Cortex of kidney (tissue), 1 donor: ENCODE results near the gene GALNT13.
"Not testable (repeated sequence)": the region's sequence is repeated elsewhere in the genome, so short reads cannot be mapped to it uniquely, and the experiment has no call there.

Source experiments
- DNase-seq: peaks from one replicate; lab custom pipeline; 2025; lab: John Stamatoyannopoulos, UW

Gene GALNT13

DNA sequence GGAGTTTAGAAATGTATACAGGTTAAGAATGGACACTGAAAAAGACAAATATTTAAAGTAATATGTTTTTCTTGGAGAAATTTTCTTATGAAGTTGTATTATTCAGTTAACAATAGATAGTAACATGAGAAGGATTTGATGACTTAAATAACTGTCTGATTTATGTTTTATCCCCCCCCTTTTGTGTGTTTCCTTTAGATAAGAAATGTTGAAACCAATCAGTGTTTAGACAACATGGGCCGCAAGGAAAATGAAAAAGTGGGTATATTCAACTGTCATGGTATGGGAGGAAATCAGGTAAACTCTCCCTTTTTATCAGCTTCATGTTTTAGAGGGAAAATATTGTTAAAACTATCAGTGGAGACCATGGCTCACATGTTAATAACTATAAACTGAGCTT, 537.1 kb downstream of the GALNT13 start:
- no peak for DNase-seq

DNA sequence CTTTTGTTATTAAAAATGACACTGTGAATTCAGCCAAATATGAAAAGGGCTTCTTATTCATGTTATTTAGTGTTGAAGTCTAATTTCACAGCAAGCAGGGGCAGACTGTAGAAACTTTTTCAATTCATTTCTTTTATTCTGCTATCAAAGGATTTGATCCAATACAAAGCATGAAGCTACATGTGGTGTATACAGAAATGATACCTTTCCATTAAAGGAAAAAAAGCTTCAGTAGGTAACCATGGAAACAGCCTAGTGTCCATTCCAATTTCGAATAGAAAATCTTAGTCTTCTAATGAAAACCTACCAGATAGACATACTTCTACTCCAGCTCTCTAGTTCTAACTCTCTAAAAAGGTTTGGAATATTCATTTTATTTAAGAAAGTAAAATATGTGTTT, 550.5 kb downstream of the GALNT13 start:
- no peak for DNase-seq

GRCh38 chr2:154425994-154426393, 554.3 kb downstream of the GALNT13 start:
- DNase-seq: no peak

GRCh38 chr2:154427453-154427852, 555.7 kb downstream of the GALNT13 start:
- no peak for DNase-seq

DNA sequence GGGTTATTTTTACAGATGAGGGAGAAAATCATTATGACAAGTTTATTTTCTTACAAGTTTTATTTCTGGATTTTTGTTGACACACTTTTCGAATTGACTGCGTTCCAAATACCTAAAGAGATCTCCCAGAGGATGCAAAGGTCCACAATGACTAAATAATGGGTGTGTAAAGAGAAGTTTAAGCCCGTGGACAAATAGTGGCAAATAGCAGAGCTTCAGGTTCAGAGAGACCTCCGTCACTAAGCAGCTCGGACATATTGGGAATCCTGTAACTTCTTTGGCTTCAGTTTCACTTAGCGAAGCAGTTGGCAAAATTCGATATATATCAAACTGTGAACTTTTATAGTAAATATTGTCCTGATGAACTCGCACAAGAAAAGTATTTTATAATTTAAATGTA, 556.3 kb downstream of the GALNT13 start:
- no peak for DNase-seq

DNA sequence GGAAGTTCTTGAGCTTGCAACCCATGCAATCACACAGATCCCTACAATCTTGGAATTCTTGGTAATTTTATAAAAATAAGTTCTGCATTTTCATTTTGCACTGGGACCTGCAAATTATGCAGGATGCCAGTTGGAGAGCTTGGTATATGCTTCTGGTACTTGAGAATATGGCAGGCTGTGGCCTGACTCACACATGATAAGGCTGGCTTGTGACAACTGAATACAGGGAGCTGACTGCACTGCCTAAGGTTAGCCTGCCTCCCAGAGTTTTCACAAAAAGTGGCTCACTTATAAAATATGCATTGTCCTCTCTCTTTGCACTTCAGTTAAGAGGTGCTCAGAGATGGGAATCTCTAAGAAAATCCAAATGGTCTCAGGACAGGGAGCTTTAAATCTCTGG, 561.3 kb downstream of the GALNT13 start:
- no peak for DNase-seq

DNA sequence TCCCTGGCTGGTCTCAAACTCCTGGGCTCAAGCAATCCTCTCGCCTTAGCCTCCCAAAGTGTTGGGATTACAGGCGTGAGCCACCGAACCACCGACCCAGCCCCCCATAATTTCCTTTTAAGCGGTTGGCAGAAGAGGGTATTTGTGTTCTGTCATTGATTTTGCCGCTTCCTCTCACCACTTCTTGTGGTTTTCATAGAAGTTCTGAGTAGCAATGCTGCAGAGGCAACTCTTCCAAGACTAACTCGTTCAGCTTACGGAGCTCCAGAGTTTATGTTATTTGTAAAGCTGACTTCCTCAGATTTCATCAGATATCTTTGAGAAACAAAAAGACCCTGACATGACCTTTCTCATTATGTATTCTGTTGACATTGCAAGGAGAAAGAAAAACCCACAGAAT, 565.4 kb downstream of the GALNT13 start:
- no peak for DNase-seq

GRCh38 chr2:154439156-154439555, 567.4 kb downstream of the GALNT13 start:
- DNase-seq: no peak

DNA sequence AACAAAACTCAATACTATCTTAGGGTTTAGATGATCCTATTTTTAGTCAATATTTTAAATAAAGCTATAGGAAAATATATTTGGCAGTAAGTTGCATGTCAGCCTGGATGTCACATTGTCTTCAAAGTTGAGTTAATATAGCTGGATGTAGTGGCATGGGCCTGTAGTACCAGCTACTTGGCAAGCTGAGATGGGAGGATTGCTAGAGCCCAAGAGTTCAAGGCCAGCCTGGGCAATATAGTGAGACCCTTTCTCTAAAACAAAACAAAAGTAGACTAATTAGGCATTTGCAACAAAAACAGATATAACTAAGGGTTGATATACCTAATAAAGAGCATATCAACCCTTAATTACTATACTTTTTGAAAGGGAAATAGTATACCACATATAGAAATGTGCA, 572.2 kb downstream of the GALNT13 start:
- DNase-seq: no peak

DNA sequence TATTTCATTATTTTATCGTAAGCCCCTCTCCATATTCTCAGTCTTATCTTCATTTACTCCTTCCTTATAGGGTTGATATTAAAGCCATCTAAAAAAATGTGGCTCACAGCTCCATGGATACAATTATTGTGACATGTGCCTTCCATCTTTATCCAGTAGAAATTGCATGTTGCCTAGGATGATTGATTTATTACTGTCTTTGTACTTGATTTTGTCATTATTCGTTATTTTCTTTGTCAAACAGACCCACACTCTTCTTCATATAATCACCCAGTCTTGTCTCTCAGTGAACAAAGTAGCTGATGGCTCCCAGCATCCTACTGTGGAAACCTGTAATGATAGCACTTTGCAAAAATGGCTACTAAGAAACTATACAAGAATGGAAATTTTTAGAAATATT, 574.6 kb downstream of the GALNT13 start:
- no peak for DNase-seq

GRCh38 chr2:154447727-154448418, 576.2 kb downstream of the GALNT13 start:
- DNase-seq: no peak

DNA sequence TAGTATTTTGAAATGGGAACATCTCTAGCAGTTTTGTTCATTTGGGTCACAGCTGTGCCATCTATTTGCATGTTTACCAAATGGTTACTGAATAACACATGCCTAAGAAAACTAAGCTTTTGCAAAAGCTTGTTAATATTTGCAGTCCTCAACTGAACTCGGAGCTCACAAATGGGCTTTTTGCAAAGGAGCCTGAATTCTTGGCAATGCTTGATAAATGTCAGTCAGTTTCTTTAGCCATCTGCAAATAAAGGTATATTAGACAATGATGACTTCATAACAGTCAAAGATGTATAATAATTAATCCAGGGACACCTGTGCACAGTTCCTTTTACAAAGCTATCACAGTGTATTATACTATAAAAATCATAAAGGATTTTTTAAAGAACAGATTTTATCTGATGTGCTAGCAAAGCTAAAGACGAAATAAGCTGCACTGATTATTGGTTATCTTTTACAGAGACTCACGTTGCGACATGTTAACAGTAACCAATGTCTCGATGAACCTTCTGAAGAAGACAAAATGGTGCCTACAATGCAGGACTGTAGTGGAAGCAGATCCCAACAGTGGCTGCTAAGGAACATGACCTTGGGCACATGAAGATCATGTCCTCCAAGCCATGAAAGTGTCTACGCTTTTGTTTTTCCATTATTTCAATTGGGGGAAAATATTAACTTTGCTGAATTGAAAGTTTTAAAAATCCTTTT, 578.4 kb downstream of the GALNT13 start:
- no peak for DNase-seq

DNA sequence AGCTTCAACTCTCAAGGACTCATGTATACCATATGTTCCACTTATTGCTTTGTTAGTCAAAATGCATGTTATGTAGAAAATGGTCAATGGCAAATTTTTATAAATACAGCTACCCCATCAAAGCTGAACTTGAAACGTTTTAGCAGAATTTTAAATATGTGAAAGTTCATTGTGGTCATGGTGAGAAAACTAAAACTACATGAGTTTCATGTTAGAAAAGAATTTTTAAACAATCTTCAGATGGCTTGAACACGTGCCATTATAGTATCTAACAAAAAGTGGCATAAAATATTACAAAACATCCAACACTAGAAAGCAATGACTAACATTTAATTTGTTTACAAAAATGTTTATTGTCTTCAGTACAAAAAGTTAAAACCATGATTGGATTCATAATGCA, 580.7 kb downstream of the GALNT13 start:
- no peak for DNase-seq

DNA sequence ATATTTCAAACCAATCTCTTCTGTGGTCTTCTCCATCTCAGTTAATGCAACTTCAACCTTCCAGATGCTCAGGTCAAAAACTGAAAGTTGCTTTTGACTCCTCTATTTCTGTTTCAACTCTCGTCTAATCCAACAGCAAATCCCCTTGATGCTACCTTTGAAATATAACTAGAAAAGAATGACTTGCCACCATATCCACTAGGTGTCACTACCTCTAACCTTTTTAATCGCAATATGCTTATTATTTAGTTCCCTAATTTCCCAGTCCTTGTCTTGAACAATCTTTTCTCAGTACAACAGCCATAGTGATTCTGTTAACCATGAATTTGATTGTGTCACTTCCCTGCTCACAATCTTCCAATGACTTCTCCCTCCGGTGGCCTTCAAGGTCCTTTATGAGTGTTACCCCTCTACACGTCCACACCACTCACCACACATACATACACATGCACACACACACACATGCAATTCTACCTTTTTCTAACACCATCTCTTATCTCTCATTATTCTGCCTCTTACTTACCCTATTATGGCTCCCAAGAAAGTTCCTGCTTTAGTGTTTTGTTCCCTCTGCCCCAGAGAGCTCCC, 581.3 kb downstream of the GALNT13 start:
- DNase-seq: no peak

- DNase-seq: no peak
Observed at GRCh38 chr2:154455166-154455565, 583.4 kb downstream of the GALNT13 start.

- DNase-seq: no peak
Observed at GRCh38 chr2:154455866-154456265, 584.1 kb downstream of the GALNT13 start.

DNA sequence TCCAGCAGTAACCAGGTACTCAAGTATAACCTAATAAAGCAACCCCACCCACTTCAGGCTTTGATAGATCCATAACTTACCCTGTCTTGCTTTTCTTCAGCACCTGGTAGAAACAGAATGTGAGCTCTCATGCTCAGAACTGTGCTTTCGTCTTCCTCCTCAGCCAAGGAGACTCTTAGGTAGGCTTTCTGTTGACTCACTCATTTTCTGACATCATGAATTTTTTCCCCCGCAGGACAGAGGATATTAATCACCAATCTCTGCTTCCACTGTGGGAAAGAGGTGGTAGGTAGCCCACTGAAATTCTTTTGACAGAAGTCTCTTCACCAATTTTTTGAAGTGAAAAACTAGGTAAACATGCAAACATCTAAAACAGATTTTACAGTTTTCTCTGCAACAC, 585.6 kb downstream of the GALNT13 start:
- no peak for DNase-seq

DNA sequence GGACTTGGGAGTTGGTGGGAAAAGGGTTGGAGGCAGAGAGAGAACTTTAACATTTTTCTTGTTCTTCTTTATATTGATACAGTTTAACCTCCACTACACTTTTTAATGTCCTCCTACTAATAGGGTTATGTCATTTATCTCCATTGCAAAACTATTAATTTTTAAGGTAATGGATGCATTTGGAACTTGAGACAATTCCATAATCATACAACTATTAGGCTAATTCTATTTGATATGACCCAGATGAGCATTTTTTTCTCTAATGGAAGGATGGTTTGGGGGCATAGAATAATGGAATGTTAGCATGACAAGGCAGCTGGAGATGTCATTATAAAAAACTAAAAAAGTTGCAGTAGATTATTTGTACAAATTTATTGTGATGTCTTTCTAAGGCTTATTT, 587.6 kb downstream of the GALNT13 start:
- DNase-seq: no peak

- DNase-seq: no peak
Observed at GRCh38 chr2:154462634-154463033, 590.9 kb downstream of the GALNT13 start.

DNA sequence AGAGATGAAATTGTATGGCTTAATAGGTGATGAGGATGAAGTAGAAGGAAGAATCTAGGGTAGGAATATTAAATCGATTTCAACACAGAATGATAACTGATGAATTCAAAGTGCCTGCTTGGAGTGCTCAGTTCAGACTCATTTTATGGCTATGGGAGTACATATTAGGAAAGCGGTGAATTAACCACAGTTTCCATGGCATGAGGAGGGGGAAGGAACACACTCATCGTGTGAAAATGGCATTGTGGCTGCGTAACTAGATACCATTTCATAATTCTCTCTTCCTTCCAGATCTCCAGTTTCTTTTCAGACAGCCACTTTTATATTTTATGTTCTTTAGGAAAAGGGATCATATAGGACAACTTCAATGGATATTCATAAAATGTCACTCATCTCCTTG, 594.5 kb downstream of the GALNT13 start:
- DNase-seq: no peak

DNA sequence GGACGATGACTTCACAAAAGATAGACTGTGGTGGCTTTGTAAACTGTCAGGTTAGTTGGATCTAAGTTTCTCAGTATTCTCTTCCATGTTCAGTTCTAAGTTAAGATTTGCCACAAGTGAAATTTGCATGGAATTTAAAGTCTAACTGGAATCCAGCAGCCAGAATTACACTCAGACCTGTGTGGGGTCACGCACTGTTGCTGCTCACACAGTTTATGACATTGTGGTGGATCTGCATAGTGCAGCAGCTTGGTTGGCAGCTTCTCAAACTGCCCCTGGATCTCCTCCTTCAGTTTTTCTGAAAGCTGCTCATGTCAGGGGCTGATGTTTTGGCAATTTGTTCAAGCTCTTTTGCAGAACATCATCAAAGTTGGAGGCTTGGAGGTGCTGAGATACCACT, 598.7 kb downstream of the GALNT13 start:
- no peak for DNase-seq

- DNase-seq: not testable (repeated sequence)
Observed at GRCh38 chr2:154471492-154471891, 599.8 kb downstream of the GALNT13 start.

DNA sequence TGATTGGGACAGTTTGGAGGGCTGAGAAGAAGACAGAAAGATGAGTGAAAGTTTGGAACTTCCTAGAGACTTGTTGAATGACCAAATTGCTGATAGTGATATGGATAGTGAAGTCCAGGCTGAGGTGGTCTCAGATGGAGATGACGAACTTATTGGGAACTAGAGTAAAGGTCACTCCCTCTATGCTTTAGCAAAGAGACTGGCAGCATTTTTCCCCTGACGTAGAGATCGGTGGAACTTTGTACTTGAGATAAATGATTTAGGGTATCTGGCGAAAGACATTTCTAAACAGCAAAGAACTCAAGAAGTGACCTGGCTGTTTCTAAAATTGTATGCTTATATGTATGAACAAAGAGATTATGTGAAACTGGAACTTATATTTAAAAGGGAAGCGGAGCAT, 605.6 kb downstream of the GALNT13 start:
- no peak for DNase-seq

GRCh38 chr2:154480521-154480920, 608.8 kb downstream of the GALNT13 start:
- DNase-seq: no peak
